Gastroesophageal sphincter (tissue), 3 donors: ENCODE results near the gene ROCK2.

ENCODE experiments used
- POLR2AphosphoS5 ChIP-seq: sonication (generic); formaldehyde crosslinking; IDR thresholded peaks from one replicate; pipeline ENCODE4 v1.6.1; 2017; ENCODE audit warnings: antibody characterized with exemption
- TF ChIP-seq, protein P1 (sequence below), 4 experiments: fragments of 200-600 bp in 2 of 4; fragments of 450-650 bp in 2 of 4; sonication (generic) in 1 of 4; IDR thresholded peaks; one replicate each; pipeline ENCODE4 v1.5.1; 2017 to 2019; ENCODE audit warnings: antibody characterized with exemption in 4 of 4, mild to moderate bottlenecking in 2 of 4, moderate library complexity in 2 of 4

DNA sequence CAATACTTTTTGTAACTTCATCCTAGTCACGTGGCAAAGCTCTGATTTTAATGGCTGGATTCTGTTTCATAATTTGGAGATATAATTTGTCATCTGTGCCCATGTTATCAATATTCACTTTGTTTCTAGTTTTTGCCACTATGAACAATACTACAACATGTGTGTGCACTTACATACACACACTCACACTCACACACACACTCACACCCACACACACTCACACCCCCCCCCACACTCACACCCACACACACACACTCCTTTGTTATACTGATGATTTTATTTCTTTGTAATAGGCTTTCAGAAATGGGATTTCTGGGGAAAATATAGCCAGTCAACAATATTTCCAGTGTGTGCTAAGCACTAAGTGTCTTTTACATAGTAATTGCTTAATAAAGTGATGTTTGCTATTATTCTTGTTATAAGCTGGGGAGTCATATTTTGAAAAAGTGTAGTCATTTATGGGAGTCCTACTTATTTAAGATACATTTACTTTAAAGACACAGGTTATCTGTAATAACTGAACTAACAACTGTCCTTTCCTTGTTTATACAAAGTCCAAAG lies 22.8 kb upstream of the ROCK2 start:
- TF ChIP-seq, protein P1, sequence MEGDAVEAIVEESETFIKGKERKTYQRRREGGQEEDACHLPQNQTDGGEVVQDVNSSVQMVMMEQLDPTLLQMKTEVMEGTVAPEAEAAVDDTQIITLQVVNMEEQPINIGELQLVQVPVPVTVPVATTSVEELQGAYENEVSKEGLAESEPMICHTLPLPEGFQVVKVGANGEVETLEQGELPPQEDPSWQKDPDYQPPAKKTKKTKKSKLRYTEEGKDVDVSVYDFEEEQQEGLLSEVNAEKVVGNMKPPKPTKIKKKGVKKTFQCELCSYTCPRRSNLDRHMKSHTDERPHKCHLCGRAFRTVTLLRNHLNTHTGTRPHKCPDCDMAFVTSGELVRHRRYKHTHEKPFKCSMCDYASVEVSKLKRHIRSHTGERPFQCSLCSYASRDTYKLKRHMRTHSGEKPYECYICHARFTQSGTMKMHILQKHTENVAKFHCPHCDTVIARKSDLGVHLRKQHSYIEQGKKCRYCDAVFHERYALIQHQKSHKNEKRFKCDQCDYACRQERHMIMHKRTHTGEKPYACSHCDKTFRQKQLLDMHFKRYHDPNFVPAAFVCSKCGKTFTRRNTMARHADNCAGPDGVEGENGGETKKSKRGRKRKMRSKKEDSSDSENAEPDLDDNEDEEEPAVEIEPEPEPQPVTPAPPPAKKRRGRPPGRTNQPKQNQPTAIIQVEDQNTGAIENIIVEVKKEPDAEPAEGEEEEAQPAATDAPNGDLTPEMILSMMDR (IDR thresholded peaks at IDR 0.05) = no peak
- TF ChIP-seq POLR2AphosphoS5 = no peak
